GM18873 (cell line): ENCODE data around the gene CELF3.
"Not testable (repeated sequence)": the region's sequence is repeated elsewhere in the genome, so short reads cannot be mapped to it uniquely, and the experiment has no call there.

Experiments
- ATAC-seq: cut with Tn5 transposase; IDR thresholded peaks from one replicate; pipeline ENCODE4 v1.9.1; 2021; ENCODE audit warnings: mild to moderate bottlenecking, moderate library complexity, moderate number of reproducible peaks; ENCODE audit not compliant: unreplicated experiment, low FRiP score

CELF3 gene

DNA sequence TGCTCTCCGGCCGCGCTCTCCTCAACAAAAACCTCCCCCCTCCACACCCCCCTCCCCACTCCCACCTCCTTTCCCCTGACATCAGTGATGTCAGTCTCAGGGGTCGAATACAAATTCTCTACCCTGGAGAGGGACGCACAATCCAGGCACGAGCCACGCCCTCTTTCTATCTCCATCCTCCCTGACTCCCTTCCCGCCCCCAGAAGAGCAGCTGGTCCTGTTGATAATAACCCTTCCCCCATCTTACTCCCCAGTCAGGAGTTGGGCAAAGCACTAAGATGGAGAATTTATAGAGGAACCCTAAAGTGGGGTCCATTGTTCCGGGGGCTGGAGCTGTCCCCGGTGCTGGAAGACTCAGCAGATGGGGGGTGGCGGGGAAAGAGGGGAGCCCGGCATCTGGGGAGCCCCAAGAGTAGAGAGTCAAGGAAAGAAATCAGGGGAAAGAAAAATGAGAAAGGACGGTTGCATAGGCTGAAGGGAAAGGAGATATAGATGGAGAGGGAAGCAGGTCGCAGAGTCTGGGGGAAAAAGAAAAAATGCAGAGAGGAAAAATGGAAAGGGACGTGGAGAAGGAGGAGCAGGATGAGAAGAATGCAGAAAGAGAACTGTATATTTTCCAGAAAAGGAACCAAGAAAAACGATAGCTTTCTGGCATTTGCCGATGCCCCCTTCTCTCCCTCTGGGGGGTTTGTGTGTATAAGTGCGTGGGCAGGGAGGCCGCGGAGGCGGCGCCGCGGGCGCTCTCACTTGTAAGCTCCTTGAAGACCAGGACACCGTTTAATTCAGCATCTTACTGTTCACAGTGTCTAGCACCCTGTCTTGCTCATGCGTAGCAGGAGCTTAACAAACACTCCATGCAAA lies at the start of gene CELF3:
Gene CELF3 (minus strand): TSS at position 33 of the 861 bp plus-strand sequence. CDS start 783 bp downstream, outside the sequence.
- ATAC-seq, result no peak

DNA sequence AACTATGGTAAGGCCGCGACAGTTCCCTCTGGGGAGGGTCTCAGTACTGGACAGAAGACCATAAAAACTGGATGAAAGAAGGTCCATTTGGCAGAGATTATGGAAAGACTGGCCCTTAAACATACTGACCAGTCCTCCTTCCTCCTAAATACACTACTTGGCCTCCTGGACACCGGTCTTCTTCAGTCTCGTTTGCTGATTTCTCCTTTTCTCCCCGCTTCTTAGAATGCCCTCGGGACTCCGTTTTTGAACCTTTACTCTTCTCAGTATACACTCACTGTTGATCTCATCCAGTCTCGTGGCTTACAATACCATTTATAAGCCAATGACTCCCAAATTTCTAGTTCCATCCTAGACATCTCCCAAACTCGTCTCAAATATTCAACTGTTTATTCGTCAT lies 47.4 kb upstream of the CELF3 start:
- no peak for ATAC-seq

GRCh38 chr1:151762941-151763921 lies 46.6 kb upstream of the CELF3 start, which contains the start of gene MRPL9:
TSS of gene MRPL9 (minus strand) at chr1:151763496. CDS start at chr1:151763479, 17 bp downstream.
- ATAC-seq, result peak; percentile 77

- ATAC-seq, result no peak
Observed at GRCh38 chr1:151760597-151761385, 44.2 kb upstream of the CELF3 start.

GRCh38 chr1:151759241-151759640 lies 42.6 kb upstream of the CELF3 start:
- no peak for ATAC-seq

DNA sequence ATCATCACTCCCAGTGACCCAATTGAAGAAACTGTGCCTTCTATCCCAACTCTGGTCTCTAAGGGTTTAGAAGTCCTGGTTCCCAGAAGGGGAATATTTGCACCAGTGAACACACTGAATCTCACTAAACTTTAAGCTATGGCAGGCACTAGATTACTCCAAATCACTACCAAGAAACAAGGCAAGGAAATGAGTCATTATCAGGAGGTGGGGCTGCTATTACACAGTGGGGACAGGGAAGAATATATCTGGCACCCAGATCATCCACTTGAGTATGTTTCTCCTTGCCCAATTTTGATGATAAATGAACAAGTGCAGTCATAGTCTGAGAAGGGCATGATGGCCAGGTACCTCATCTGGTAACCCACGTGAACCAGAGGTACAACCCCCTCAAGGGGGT lies 39.7 kb upstream of the CELF3 start:
- no peak for ATAC-seq

- ATAC-seq, result no peak
Observed at GRCh38 chr1:151741516-151741915, 24.9 kb upstream of the CELF3 start.

- no peak for ATAC-seq
Observed at GRCh38 chr1:151739590-151740355, 23.2 kb upstream of the CELF3 start.

DNA sequence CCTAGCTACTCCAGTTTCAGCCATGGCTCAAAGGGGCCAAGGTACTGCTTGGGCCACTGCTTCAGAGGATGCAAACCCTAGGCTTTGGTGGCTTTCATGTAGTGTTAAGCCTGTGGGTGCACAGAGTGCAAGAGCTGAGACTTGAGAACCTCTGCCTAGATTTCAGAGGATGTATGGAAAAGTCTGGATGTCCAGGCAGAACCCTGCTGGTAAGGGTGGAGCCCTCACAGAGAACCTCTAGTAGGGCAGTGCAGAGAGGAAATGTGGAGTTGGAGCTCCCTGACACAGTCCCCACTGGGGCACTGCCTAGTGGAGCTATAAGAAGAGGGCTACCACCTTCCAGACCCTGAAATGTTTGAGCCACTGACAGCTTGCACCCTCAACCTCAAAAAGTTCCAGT lies 20.9 kb upstream of the CELF3 start:
- no peak for ATAC-seq

GRCh38 chr1:151737026-151737425 lies 20.4 kb upstream of the CELF3 start:
- no peak for ATAC-seq

- not testable (repeated sequence) for ATAC-seq
Observed at GRCh38 chr1:151733995-151734394, 17.4 kb upstream of the CELF3 start.

DNA sequence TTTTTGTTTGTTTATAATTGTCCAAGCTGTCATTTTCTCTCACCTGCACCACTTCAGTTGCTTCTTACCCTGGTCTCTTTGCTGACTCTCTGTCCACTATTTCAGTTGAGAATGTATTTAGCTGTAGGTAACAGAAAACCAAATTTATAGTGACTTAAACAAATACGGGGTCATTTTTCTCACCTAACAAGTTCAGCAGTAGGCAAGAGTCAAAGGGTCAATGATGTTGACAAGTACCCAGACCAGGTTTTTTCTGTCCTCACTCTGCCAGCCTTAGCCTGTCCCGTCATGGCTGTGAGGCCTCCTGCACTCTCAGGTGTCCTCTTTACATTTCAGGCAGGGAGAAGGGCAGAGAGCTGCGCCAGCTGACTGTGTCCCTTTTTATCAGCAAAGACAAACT lies 16.5 kb upstream of the CELF3 start:
- ATAC-seq, result no peak

- ATAC-seq, result no peak
Observed at GRCh38 chr1:151729966-151730291, 13.3 kb upstream of the CELF3 start.

GRCh38 chr1:151729157-151729965 lies 12.8 kb upstream of the CELF3 start:
- ATAC-seq, result no peak

DNA sequence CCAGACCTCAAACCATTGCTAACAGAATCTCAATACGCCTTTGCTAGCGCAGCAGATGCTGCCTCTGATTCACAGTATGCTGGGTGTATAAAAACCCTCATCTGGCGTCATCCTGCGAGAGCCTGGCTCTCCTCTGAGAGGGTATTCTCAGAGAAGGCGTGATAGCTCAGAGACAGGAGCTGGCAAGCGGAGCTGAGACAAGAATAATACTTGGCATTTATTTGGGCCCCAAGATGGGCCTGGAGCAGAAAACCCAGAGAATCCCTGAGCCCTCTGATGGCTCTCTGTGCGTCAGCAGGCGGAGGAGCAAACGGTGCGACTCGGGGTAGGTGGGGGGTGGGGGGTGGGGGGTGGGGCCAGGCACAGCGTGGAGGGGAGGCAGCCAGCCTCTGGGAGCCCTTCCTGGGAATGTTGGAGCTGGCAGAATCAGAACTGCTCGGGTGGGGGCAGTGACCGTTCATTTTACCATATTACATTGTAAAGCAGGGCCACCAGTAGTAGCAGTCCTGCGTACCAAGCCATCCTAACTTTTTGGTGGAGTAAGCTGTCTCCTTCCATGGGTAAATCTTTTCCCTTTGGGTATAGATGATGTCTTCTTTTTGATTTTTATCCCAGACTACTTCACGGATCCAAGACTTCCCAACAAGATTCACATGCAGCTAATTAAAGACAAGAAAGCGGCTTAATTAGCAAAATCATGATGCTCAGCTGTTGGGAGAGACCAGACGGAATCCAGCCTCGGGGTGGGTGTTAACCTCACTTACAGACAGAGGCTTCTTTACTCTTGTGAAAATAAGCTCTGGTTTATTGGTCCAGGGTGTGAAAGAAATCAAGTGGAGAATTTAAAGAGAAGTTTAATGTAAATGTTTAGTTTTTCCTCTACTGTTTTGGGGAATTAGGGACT lies 11.8 kb upstream of the CELF3 start:
- no peak for ATAC-seq

GRCh38 chr1:151723726-151724370 lies 7.2 kb upstream of the CELF3 start:
- no peak for ATAC-seq

GRCh38 chr1:151721788-151722510 lies 5.3 kb upstream of the CELF3 start:
- ATAC-seq, result no peak
